ENCODE results near the gene CYP2A6.
A peak's percentile ranks its signal among the peaks of the same experiment; 100 is the strongest.
"Not testable (repeated sequence)": the region's sequence is repeated elsewhere in the genome, so short reads cannot be mapped to it uniquely, and the experiment has no call there.

Gene CYP2A6

DNA sequence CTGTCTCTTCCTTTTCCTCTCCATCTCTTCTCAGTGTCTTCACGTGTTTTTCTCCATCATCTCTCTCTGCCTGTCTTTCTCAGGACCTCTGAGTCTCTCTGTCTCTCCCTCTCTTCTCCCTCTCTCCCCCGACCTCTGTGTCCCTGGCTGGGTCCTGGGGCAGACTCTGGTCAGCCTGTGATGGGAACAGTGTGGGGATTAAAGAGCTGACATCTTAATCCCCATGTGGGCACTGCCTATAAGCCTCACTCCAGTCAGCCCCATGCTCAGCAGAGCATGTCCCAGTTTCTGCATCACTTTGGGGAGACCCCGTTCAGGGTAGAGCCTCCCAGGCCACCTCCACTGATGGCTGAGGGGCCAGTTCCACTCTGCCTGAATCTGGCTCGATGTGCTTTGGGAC lies 35.0 kb downstream of the CYP2A6 start:
- no peak for DNase-seq

DNA sequence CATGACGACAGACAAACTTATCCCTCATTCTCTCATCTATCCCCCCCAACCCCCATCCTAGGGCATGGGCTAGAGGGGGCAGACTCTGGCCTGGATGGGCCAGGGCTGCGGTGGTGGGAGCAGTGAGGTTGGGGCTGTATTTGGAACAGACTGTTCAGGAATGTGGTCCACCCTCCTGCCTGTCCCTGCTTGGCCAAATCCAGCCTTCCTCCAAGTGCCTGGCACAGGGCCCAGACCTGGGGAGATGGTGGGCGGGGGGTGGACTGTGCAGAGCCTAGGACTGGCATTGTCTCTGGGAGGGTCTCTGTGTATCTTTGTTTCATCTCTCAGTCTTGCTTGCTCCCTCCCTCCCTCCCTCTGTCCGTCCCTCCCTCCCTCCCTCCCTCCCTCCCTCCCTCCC lies 37.1 kb downstream of the CYP2A6 start:
- DNase-seq, result no peak

DNA sequence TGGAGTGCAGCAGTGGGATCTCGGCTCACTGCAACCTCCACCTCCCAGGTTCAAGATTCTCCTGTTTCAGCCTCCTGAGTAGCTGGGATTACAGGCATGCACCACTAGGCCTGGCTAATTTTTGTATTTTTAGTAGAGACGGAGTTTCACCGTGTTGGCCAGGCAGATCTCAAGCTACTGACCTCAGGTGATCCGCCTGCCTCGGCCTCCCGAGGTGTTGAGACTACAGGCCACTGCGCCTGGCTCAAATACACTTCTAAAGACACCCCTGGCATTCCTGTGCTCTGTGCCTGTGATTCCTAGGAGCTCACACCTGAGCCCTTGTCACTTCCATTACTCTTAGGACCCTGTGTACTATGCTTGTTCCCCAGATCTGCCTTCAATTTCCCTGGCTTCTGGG lies 37.7 kb downstream of the CYP2A6 start:
- not testable (repeated sequence) for DNase-seq

DNA sequence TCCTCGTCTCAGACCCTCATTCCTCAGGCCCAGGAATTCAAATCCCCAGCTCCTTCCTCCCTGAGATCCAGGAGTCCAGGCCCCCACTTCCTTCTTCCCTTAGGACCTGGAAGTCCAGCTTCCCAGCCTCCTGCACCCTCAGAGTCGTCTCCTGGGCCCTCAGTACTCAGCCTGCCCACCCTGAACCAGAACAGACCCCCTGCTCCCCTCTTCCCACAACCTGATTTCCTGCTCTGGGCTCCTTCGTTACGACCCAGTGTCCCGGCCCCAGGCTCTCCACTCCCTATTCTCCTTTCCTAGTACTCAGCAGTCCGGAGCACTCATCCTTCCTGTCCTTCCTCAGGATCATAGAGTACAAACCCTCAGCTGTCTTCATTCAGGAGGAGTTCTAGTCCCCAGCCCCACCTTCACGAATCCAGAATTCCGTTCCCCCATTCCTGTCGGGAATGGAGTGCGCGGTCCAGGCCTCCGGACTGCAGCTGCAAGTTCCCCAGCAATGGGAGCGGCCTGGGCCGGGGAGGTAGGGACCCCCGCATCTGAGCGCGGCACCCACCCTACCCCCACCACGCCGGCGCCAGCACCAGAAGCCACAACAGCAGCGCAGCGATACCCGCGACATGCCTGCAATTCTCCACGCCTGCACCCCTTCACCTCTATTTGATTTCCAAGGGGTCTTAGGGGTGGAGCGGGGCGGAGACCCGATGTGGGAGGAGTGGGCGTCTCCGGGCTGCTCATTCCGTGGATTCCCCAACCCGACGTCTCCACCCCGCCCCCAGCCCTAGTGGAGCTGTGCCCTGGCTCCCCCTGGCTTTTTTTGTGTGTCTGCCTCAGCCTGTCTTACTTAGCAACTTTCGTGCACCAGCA lies 38.5 kb downstream of the CYP2A6 start:
- peak; percentile 60 for DNase-seq

DNA sequence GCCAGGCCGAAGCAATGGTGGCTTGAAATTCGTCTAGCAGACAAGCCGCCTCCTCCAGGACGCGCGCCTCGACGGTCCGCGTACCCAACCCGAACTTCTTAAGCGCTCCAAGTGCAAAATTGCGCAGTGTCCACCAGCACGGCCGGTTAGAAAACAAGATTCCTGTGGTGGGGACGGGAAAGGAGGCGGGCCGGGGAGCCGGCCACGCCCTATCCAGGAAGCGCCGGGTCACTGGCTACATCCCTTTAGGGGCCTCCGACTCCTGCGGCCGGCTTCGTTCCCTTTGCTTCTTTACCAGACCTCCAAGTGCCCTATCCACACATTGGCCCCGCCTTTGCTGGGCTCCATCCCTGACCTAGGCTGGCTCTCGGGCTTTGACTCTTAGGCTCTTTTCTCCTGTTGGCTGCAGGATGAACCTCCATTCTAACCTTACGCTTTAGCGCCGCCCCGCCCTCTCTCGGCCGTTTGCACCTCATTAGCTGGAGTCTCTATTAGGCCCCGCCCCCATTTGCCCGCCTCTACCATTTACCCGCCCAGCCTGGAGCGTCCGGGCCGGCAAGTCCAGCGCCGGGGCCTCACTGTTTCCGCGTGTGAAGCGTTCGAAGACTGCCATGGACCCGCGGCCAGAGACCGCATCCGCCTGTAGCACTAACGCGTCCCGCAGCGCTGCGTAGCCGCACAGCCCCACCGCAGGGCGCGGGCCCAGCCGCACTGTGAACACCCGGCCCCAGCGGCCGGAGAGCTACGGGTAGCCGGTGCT lies 39.4 kb downstream of the CYP2A6 start:
- DNase-seq, result peak; percentile 86

DNA sequence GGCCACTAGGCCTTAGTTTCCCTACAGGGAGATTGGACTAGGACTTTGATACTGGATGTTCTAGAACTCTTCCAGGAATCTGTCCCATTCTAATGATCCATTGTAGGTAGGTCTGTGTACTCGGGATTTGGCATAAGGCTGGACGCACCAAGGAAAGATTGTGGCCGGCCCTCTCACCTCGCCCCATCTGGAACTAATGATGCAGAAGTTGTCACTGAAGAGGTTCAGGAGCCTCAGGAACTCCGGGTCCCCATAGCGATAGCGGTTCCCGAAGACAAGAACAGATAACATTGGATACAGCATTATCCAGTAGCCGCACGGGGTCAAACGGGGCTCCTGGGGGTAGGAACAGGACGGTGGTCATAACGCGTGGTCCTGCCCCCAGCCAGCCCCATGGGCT lies 40.1 kb downstream of the CYP2A6 start:
- DNase-seq, result no peak

DNA sequence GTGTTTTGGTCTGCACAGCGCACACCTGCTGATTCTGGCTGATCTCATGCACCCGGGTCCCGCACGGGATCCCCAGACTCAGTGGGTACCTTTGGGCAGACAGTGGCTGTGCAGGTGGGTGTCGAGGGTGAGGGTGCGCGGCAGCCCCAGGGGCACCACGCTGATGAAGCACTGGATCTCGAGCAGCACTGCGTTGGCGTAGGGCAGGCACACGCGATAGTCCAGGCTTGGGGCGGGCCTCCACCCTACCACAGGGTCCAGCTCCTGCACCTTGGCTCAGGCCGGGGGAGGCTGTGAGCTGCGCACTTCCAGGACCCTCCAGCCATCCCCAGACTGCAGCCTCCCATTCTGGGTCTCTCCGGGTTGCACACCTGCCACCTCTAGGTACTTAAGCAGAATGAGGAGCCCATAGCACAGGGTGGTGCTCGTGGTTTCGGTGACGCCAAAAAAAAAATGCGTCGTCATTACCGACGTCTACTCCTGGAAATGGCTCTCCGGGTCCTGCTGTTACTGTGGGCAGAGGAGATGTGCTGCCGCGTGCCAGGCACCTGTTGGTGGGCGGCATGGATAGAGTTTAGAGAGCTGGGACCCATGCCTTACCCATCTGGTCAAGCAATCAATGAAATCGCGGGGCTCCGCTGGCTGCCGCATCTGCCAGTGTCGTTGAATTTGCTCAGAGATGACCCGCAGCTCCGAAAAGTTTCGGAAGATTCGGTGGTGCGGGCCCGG lies 40.7 kb downstream of the CYP2A6 start:
- DNase-seq, result no peak

DNA sequence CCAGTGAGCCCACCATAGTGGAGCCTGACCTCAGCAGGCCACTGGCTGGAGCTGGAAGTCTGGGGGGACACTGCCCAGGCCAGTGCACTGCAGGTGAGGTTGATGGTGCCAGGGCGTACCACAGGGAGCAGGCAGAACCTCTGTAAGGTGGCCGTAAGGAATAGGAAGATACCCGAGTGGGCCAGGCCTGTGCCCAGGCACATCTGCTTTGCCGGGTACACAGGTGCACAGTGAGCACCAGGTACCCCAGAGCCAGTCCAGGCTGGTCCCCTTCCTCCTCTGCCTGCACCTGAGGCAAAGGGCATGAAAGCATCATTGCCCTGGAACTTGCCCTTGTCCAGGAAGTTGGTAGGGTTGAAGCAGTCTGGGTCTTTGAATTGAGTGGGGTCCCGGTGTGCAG lies 41.8 kb downstream of the CYP2A6 start:
- no peak for DNase-seq

DNA sequence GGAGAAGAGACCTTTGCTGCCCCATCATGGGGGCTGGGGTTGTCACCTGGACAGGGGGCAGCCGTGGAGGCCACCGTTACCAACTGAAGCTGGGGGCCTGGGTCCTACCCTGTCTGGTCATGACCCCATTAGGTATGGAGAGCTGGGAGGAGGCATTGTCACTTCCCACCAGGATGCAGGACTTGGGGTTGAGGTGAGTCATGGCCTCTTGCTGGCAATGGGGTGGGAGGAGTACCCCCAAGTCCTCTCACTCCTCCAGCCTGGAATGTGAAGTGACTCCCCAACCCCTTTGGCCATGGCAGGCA lies 42.3 kb downstream of the CYP2A6 start:
- no peak for DNase-seq

DNA sequence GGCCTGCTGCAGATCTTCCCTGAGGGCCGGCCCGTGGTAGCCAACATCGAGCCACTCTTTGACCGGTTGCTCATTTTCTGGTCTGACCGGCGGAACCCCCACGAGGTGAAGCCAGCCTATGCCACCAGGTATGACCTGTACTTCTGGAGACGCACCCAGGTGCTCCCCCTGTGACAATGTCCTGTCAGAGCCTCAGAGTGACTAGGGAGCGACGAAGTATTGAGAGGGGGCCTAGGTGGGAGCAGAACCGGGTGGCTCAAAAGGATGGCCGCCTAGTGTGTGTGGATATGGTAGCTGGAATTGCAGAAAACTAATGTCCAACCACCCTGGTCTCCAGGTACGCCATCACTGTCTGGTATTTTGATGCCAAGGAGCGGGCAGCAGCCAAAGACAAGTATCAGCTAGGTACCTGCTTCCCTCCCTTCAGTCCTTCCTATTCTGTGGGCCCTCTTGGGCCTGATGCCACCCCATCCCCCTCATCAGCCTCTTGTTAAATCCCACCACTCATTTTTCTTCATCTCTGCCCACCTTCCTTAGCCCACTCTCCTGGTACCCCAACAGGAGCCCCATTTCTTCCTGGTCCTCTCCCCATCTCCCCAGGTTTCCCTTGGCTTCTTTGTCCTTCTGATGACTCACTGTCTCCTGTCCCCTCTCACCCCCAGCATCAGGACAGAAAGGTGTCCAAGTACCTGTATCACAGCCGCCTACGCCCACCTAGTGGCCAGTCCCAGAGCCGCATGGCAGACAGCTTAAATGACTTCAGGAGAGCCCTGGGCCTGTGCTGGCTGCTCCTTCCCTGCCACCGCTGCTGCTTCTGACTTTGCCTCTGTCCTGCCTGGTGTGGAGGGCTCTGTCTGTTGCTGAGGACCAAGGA lies 42.9 kb downstream of the CYP2A6 start:
- no peak for DNase-seq

DNA sequence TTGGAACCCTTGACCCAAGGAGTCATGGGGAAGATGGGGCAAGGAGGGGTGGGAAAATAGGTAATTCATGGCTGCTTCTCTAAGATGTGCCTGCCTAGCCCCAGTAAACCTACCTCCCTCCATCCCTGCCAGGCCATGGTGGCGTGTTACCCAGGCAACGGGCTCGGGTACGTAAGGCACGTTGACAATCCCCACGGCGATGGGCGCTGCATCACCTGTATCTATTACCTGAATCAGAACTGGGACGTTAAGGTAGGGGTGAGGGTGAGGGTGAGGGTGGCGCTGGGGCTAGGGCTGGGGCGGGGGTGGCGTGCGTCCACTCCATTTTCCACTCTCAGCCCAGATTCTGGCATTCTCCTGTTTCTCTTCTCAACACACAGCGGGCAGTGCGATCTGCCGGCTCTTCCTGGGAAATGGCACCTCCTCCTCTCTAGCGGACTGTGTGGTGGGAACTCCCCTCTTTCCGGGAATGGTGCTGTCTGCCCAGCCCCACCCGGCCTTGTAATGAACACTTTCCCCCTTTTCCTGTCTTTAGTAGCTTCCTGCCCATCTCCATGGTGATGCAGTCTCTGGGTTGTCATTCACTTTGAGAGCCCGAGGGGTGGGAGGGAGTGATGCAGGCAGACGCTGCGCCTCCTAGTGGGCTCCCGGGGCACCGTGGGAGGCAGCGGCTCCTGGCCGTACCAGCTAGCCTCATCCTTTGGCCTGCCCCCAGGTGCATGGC lies 43.7 kb downstream of the CYP2A6 start:
- peak; percentile 91 for DNase-seq

DNA sequence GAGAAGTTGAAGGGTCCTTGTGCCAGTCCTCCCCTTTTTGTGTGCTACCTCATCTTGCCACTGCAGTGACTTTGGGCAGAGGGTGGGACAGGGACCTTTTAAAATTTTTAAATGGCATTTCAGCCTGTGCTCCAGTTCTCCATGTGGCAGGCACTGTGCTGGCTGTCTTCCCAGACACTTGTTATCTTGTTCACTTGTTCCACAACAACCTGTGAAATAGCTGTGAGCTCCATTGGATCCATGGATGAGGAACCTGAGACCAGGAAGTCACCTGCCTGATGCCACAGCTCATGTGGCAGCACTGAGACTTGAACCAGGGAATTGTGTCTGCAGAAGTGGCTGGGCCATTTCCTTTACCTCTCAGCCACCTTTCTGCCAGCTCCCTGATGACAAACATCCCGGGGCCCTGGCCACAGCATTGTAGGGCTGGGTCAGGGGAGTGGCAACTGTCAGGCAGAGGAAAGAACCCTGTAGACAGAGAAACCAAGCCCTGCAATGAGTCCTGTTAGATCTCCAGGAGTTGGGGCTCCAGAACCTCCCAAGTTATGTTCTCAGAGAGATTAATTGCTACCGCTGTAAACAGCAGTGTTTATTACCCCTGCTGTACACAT lies 44.9 kb downstream of the CYP2A6 start:
- no peak for DNase-seq

DNA sequence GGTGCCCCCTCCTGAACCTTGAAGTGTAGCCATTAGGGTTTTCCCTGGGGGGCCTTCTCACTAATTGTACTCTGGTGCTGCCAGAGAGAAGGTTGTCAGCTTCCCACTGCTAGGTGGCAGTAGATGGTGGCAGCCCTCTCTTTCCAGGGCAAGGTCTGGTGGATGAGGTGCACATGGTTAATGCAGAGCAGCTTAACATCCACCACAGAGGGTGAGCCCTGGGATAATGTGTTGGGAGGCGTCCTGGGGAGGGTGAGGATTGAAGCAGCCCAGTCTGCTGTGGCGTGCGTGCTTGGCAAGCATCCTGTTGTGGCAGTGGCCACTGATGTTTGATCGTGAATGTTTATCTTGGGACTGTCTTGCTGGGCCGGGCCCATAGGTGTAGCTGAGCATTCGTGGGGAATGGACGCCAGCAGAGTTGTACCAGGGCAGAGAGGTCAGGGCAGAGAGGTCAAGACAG lies 45.4 kb downstream of the CYP2A6 start:
- DNase-seq, result no peak

DNA sequence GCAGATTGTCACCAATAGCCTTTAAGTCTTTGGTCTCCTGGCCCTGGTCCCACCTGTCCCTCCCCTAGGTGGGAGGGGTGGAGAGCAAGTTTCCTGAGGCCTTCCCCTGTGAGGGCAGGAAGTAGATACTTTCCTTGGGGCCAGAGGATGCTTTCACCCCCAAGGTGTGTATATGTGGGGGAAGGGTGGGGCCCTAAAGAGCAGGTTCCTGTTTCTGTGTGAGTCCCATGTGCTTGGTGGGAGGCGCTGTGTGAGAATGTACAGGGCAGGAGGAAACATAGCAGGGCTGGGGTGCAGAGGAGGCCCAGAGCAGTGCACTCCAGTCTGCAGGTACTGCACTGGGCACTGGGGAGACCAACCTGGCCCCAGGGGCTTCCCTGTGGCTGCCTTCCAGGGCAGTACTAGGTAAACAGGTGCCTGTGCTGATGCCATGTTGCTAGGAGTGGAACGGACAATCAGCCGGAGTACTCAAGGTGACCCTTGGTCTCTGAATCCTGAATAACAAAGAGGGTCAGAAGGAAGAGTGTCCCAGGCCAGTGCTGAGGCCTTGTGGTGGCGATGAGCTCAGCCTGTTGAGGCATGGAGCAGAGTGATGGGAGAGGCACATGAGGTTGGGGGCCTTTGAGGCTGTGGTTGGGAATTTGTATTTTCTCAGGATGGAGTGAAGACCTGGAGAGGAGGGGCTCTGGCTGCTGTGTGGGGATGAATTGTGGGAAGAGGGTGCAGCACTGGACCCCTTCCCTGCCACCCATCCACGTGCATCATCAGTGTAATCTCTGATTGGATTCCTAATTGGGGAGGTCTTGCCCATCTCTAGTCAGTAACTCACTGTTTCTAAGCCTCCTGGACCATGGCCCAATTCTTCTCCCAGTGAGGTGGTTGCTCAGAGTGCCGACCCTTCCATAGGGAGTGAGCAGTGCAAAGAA lies 46.1 kb downstream of the CYP2A6 start:
- DNase-seq, result peak; percentile 56

DNA sequence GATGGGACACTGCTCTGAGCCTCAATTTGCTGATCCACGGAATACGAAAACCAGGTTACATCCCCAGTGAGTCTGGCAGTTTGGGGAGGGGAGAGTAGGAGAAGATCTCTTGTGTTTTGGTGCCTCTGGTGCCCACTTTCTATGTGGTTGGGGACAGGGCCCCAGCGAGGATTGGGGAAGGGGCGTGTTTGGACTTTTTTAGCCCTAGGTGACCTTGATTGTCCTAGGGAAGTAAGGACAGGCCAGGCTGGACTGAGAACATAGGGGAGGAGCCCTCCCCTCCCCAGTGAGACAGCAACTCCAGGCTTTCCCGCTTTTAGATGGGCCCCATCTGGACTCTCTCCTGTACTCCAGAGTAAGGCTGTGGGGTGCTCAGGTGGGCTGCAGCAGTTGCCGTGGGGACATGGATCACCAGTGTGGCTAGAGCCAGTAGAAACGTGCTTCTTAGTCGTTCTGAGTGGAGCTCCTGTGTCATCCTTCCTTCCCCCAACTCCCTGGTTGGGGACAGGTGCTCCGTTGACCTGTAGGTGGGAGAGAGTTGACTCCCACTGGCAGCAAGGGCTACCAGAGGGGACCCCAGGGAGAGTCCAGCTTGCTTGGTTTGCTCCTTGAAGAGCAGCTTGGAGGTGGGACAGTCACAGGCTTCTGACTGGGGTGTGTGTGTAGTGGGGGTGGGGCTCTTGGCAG lies 46.9 kb downstream of the CYP2A6 start:
- DNase-seq, result no peak

DNA sequence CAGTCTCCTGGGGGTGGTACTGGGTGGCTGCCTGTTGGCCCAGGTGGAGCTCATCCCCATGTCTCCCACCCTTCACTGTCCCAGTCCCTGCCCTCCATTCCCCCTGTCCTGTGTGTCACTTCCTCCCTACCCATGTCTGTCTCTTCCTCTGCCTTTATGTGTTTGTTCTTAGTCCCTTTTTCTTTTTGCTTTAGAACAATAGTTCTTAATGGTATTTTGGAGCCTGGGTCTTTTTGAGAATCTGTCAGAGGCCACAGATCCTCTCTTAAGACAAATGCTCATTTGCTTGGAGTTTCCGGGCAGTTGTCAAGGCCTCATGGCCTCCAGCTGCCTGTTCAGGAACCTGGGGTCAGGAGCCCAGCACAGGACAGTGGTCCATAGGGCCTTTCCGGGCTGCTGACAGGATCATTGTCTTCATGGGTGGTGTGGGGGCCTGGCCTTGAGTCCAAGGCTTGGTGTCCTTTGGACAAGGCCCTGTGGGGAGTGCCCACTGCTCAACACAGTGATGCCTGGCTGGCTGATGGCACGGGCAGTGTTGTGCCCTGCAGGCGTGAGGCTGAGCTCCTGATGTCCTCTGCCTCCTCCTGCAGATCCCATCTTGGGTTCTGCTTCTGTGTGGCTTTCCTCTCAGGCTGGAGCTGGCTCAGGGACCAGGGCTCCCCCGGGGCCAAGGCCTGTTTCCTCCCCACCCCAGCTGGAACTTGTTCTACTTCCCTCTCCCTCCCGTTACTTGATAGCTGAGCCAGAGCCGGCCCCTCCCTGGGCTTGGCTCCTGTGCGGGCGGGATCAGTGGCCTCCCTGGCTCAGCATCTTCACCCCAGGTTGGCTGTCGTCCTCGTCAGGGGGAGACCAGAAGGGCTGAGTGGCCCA lies 47.7 kb downstream of the CYP2A6 start:
- DNase-seq, result peak; percentile 47

DNA sequence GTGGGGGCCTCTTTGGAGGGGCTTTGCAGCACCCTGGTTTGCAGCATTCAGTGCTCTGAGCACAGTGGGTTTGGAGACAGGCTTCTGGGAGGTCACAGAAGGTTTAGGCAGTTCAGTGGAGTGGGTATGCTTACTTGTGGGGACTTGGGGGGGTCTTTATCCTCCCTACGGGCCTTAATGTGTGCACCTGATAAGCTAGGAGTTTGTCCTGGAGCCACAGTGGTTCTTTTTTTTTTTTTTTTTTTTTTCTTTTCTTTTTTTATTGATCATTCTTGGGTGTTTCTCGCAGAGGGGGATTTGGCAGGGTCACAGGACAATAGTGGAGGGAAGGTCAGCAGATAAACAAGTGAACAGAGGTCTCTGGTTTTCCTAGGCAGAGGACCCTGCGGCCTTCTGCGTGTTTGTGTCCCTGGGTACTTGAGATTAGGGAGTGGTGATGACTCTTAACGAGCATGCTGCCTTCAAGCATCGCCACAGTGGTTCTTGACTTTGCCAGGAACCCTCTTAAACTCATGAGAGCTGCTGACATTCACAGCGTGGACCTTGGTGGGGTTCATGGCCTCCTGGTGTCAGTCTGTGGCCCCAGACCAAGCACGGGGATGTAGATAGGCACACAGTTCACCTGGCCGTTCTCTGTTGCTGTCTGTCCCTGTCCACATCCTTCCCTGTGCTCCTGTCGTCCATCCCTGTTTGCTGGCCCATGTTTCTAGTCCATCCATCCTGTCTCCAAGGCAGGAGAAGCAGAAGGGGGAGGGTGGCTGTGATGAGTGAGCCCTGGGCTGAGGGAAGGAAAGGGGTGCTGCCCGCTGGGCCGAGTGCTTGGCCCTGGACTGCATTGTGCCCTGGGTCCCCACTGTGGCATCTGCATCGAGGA lies 48.6 kb downstream of the CYP2A6 start:
- peak; percentile 47 for DNase-seq

DNA sequence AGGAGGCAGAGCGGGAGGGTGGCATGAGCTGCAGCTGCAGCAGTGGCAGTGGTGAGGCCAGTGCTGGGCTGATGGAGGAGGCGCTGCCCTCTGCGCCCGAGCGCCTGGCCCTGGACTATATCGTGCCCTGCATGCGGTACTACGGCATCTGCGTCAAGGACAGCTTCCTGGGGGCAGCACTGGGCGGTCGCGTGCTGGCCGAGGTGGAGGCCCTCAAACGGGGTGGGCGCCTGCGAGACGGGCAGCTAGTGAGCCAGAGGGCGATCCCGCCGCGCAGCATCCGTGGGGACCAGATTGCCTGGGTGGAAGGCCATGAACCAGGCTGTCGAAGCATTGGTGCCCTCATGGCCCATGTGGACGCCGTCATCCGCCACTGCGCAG lies 49.3 kb downstream of the CYP2A6 start:
- DNase-seq, result no peak

Measured in hematopoietic multipotent progenitor cell treated with erythropoietin and hydrocortisone succinate and interleukin-3 and kit ligand, for 4 days (in vitro differentiated cells).